Stimulated activated CD8-positive, alpha-beta memory T cell treated with anti-CD3 and anti-CD28 coated beads, Interleukin-4, amount 100 ng/mL, for 24 hours (primary cell): ENCODE results near the gene ACOT9.
"Not testable (repeated sequence)": the region's sequence is repeated elsewhere in the genome, so short reads cannot be mapped to it uniquely, and the experiment has no call there.

ENCODE experiments used
- DNase-seq: peaks from one replicate; pipeline ENCODE4 v3.0.0-alpha.2; 2020; ENCODE audit warnings: low read depth

ACOT9 gene

DNA sequence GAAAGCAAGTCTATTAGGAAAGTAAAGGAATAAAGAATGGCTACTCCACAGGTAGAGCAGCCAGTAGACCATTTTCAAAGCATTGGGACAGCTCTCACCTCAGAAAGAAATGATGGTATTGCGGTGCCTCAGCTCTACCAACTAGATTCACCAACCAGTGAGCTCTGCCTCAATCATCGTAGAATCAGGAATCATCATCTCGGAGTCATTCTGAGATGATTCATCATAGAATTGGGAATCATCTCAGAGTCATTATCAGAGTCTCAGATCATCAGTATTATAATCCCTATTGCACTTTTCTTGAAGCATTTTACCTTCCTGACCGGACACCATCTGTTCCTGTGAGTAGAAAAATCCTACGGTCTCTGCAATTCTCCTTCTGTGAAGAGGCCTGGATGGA is 22.4 kb upstream of the ACOT9 start:
- DNase-seq, result no peak

DNA sequence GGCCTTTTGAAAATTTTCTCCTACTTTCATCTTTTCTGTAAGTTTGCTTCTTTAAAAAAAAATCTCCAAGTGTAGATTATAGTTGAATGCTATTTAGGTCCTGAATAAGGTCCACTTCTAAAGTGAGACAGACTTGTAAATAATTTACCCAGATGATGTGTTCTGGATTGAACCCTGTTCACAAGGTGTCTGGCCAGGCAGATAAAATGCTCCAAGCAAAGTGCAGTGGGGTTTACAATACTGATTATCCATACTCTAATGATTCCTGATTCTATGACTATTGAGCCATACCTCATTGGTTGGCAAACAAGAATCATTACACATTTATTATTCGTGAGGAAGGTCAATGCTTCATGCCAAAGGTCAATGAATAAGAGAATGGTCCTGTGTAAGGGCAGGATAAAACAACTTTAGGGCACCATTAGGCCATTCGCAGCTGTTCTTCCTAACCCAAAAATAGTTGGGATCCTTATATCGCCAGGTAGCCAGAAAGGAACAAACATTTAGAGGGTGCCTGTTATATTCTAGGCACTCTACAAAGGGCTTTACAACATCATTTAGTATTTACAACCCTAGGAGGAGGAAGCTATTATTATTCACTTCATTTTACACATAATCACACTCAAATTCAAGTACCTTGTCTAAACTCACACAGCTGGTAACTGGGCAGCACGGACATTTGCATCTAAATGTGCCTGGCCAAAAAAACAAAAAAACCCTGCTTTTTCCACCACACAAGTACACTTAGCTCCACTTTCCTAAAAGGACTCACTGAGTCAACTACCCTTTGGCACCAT is 21.3 kb upstream of the ACOT9 start:
- DNase-seq, result no peak

DNA sequence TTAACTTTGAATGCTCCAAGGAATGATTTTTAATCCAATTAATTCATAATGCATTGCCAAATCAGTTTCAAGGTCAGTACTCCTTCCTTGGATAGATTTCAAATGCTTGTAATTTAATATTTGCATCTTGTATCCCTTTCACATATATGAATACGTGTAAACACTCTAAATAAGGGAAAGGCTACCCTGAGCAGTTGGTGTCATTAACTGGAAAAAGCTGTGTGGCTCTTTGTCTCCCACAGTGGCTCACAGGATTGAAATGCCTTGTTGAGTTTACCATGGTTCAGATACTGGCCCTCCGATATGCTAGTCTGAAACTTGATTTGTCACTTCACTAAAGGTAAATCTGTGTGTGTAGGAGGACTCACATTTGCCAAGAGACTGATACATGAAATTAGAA is 16.7 kb upstream of the ACOT9 start:
- DNase-seq, result no peak

DNA sequence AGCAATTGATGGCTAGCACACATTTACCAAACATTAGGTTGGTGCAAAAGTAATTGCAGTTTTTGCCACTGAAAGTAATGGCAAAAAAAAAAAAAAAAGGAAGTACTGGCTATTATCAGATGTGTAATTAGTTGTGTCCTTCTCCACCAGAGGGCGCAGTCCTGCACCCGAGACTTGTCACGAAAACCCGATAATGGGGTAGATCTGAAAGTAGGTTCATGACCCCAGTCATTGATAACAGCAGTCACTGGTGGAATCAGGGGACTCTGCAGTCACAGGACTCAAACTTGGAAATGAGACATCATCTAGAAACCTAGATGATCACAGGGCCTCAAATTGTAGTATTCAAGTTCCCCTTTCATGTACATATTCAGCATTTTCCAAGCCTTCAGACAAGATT is 13.1 kb upstream of the ACOT9 start:
- DNase-seq, result peak; percentile 34

DNA sequence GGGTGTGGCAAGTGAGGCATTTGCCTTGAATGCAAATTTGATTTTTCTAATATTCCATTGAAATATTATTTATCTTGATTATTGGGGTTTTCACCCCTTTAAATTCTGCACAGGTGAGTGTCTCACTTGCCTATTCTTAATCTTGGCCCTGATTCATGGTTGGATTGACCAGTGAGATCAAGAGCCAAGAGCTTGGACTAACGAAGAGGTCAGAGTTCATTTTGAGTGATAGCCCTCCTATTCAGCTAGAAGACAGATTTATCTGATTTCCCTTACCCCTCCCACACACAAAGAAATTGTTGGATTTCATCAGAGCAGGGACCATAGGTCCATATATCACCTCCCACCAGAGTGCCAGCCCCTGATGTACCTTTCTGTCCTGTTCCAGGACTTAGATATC is 11.6 kb upstream of the ACOT9 start:
- DNase-seq, result no peak

DNA sequence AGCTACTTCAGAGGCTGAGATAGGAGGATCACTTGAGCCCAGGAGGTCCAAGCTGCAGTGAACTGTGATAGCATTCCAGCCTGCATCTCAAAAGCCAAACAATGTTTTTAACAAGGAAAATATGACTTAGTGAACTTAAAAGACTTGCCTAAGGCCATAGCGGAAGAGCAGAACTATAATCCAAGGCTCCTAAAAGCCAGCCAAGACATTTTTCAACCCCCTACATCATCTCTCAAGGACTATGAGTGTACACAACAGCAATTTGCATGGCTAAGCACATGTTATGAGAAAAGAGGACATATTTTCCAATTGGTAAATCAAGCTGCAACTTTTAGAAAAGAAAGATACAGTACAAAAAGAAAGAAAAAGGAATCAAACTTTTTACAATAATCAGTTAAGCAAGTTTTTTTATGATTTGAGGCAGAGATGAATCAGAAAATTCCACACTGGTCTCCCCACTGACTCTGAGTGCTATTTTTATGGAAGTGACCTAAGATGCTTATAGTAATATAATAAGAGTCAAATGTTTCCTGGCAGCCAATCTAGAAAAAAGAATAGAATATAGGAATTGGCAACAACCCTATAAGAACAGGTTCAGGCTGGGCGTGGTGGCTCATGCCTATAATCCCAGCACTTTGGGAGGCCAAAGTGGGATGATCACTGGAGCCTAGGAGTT is 9.8 kb upstream of the ACOT9 start:
- no peak for DNase-seq

DNA sequence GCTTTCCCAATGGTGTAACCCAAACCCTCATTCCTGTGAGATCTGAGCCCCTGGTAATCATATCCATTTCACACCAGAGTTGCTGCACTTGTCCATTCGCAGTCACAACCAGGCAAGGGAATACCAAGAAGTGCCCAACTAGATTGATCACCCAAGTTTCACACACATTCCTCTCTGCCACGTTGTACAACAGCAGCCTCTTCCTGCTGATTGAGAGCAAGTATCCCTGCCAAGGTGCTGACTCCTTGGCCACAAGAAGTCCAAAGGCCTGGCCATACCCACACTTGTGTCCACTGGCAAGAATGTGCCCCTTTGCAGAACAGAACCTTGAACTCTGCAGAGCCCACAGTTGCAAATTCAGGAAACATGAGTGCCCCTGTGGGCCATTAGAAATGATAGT is 6.5 kb upstream of the ACOT9 start:
- no peak for DNase-seq

DNA sequence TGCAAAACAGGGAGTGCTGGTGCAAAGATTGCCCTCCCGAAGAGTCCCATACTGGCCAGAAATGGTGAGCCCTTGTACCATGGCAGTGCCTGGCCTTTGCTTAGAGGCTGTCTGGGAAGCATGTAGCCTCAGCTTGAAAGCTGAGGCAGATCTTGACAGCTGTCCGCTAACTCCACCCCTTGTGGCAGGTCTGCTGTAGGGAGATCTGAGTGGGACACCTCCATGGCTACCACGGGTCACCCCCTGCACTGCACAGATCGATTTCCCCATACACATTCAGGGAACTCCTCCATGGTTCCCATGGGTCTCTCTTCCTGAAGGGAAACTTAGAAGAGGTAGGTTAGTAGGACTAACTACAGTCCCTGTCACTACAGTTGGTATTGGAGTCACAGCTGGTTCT is 6.1 kb upstream of the ACOT9 start:
- no peak for DNase-seq

DNA sequence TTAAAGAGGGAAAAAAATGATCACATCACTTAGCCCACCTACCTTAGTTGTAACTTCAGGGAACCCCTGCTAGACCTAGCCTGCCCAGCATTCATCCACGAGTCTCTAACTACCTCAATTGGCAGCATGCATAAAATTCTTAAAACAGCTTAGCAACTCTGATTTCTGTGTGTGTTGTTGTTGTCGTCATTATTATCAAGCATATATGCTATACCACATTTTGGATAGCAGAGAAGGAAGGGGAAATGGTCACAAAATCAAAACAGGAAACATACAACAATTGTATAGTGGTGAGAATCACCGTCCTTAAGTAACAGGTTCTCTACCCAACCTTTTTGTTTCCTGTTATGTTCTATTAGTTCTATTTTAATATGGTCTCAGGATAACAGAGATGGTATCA is 2.7 kb upstream of the ACOT9 start:
- DNase-seq, result no peak

DNA sequence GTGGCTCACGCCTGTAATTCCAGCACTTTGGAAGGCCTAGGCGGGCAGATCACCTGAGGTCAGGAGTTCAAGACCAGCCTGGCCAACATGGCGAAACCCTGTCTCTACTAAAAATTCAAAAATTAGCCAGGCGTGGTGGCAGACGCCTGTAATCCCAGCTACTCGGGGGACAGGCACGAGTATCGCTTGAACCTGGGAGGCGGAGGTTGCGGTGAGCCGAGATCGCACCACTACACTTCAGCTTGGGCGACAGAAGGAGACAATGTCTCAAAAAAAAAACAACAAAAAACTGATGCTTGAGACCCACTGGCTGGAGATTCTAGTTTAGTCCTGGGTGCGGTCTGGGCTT is 521 bp upstream of the ACOT9 start:
- not testable (repeated sequence) for DNase-seq

DNA sequence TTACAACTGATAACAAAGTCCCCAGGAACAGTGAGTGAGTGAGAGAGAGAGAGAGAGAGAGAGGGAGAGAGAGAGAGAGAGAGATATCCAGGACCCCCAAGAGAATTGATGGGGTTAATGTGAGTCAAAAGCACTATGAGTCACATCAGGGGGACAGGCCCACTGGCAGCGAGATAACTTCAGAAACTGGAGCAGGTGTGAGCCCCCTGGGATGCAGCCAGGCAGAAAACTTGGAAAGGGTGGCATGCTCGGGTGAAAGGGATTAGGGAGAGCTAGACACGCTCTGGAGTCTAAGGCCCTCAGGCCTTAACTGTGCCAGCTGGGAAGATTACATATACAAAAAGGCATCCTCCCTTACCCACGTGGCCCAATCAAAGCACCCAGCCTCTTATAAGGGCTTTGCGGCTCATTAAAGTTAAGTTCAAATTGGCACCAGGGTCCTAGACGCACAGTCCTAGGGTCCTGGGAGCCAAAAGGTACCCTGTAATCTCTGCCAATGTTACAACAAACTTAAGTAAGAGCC is 841 bp downstream of the ACOT9 start:
- DNase-seq, result no peak

DNA sequence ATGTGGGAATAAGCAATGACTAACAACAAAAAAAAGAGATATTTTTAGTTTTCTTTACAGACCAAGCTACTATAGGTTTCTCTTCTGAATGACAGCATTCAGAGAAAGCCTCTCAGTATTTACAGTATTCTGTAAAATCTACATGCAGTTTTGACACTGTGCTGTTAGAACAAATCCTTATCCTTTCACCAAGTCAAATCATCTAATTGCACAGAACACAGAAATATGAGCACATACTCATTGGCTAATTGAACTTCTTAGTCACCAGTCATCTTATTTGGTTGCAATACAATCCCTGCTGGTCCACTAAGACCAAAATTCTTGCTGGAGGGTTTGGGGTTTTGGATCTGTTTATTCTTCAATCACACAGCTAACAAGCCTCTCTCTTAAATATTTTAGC is 5.7 kb downstream of the ACOT9 start:
- DNase-seq, result no peak

DNA sequence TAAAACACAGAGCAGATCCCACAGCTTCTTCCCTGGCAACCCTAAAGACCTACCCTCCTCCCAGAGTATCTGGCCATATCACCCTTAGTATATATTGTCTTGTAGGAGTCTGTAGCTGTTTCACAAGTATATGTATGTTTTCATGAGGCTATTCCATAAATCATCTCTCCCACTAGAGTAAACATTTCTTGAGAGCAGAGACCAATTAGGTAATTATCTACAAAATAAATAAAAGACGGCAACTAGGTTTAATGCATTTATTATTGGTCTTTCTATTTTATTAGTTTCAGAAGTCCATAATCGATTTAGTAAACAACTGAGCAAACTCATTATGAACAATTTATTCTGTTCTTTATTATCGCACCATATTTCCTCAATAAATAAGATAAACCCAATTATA is 7.0 kb downstream of the ACOT9 start:
- DNase-seq, result no peak

DNA sequence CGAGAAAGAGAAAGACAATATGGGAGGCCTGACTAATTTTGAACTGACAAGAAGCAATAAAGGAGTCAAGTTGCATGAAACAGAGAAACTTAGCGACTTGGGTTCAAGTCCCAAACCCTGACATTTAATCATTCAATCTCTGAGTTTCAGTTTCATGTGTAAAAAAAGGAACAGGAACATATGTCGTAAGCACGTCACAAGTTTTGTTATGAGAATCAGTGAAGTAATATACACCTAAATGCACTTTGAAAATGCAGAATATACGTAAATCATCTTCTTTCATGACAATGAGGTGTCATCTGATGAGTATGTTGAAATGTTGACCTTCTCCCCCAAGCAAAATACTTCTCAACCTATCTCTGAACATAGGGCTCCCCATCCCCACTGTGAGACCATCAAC is 10.4 kb downstream of the ACOT9 start:
- DNase-seq, result no peak

DNA sequence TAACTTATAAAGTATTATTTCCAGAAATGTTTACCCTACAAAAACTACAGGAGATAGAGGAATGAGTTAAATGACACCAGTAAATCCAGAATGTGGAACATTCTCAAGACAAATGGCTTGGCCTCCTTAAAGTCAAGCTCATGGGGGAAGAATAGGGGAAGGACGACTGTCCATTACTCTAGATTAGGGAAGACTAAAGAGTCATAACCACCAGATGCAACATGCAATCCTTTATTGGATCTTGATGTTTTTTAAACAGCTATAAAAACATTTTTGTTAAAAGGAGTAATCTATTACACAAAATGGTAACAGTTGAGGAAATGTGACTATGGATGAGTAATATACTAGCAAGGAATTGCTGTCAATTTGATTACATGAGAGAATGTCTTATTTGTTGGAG is 11.1 kb downstream of the ACOT9 start:
- no peak for DNase-seq

DNA sequence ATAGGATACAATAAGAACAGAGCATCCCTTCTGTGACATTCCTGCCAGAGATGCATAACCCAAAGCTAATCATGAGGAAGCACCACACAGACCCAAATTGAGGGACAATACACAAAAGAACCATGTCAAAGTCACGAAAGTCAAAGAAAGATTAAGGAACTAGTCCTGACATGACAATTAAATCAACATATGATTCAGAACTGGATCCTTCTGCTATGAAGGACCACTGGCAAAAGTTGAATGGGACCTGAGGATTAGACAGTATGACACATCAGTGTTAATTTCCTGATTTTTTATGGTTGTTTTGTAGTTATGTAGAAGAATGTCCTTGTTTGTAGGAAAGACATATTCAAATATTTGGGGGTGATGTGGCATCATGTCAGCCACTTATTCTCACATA is 13.9 kb downstream of the ACOT9 start:
- DNase-seq, result no peak

DNA sequence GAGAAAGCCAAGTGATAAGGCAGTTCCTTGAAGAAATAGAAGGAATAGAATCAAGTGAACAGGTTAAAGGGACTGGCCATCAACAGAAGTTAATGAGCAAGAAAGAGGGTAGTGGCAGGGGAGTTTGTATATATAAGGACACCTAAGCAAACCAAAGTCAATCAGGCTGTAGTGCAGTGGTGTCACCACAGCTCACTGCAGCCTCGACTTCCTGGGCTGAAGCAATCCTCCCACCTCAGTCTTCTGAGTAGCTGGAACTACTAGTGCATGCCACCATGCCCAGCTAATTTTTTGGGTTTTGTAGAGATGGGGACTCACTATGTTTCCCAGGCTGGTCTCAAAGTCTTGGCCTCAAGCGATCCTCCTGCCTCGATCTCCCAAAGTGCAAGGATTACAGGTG is 15.9 kb downstream of the ACOT9 start:
- DNase-seq, result no peak

DNA sequence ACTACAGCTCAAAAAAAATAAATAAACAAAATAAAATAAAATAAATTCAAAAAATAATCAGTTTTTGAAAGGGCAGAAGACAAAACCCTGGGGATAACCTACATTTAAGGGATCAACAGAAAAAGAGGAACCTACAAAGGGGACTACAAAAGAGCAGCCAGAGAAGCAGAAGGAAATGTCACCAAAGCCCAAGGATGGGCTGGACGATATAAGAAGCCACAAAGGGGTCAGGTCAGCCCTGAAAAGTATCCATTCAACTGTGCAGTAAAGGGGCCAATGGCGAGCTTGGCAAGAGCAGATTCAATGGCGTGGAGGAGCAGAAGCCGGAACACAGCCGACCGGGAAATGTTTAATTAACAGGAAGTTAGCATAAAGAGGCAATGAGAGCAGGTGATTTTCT is 16.9 kb downstream of the ACOT9 start:
- DNase-seq, result no peak

DNA sequence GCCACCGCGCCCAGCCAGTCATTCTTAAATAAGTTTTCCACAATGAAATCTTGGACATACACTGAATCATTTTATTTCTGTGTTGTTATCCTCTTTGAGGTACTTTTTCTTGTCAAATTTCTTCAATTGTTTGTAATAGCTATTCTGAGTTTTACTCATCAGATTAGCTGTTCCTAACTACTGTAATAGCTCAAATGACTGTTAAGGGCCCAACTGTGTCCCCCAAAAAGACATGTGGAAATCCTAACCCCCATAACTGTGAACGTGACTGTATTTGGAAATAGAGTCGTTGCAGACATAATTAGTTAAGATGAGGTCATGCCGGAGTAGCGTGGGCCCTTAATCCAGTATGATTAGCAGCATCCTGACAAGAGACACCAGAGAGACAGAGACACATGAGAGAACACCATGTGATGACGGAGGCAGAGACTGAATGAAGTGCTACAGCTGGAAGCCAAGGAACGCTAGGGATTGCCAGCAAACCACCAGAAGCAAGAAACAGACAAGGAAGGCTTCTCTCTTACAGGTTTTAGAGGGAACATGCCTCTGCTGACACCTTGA is 22.9 kb downstream of the ACOT9 start:
- no peak for DNase-seq

DNA sequence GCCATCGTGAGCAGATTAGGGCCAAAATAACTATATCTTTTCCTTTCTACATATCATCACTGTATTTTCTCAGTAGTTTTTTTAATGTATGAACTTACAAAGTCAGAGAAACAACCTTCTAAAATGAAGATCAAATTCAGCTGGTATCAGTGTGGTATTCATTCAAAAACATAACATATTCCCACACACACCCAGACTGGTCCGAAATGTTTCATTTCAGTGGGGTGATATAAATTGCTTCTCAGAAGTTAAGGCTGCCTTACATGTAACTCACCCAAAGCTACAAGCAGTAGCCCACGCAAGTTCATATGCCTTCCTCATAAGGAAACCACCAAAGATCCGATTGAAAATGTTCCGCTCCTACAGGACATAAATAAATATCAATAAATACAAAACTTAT is 37.8 kb downstream of the ACOT9 start:
- DNase-seq, result no peak

DNA sequence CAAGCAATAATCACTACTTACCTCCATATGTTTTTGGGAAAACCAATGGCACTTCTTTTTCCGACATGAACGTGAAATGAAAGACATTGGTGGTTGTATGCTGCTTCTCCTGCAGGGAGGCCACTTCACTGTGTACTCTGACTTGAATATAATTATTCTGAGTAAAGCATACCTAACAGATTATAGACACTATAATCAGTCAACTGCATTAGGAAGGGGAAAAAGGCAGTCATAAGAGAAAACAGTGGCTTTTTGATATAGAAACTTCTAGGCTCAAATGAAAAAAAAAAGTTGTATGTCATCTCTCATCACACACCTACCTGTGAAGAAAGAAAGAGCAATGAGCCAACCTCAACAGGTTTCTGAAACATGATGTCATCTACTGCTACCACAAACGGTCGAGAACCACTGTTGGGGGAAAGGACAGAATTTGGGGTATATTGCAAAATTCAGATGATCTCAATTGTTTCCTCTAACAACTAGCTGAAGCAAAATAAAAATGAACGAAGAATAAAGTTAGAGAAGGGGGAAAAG is 38.3 kb downstream of the ACOT9 start:
- DNase-seq, result no peak

DNA sequence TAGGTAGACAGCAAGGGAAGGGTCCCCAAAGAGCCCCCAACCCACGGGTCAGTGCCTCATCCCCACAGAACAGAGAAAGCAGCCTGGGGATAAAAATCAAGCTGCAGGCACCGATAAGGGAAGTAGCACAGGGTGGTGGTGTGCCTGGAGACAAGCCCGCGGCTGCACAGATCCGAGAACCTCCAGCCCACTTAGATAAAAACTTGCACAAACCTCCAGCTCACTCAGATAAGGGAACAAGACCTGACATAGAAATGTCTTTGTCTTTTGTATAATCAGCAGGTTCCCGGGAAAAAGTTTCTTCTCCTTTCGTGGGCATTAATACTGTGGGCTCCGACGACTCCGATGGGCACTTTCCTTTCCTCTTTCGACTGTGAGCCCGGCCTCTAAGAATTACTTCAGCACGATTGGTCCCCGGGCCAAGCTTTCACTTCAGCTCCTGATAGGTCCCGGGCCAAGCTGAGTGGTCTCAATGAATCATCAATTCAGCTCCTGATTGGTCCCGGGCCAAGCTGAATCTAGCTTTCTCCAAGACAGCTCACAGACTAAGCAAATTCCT is 43.4 kb downstream of the ACOT9 start:
- DNase-seq, result peak; percentile 10

DNA sequence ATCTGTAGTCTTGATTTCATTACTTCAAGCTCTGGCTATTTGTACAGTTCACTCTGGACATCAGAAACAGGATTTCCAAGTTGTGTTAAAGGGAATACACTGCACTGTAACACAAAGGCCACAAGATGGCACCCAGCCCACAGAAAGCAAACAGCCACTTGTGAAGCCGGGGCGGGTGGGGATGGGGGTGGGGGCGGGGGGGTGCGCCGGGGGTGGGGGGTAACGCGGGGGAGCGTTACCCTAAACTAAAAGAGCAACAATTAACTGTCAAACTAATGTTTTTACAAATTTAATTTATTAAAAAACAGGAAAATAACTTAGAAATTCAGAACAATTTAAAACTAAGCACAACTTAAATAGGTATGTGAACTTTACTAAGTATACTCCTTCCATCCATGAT is 48.5 kb downstream of the ACOT9 start:
- peak; percentile 2 for DNase-seq
